ENCODE data around the gene METTL16.
"Not testable (repeated sequence)": the region's sequence is repeated elsewhere in the genome, so short reads cannot be mapped to it uniquely, and the experiment has no call there.

METTL16 gene

DNA sequence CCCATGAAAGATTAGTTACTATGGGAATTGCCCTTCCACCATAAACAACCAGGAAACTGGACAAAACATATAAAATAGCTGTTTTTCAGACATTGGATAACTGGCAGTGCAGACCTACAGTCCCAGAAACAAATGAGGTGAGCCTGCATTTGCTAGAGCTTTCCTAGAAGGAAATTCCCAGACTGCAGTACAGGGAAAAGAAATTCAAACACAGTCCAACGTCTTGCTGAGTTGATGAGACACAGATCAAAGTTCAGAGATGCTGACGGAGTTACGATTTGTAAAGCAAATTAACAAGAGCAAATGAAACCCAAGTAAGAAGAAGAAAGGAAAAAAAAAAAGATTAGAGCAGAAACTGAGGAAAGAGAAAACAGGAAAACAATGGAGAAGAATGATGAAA is 69.5 kb downstream of the METTL16 start:
- no peak overlapping the region for H3K4me3 ChIP-seq (ENCODE audit: low read length)
- TF ChIP-seq, protein P1, sequence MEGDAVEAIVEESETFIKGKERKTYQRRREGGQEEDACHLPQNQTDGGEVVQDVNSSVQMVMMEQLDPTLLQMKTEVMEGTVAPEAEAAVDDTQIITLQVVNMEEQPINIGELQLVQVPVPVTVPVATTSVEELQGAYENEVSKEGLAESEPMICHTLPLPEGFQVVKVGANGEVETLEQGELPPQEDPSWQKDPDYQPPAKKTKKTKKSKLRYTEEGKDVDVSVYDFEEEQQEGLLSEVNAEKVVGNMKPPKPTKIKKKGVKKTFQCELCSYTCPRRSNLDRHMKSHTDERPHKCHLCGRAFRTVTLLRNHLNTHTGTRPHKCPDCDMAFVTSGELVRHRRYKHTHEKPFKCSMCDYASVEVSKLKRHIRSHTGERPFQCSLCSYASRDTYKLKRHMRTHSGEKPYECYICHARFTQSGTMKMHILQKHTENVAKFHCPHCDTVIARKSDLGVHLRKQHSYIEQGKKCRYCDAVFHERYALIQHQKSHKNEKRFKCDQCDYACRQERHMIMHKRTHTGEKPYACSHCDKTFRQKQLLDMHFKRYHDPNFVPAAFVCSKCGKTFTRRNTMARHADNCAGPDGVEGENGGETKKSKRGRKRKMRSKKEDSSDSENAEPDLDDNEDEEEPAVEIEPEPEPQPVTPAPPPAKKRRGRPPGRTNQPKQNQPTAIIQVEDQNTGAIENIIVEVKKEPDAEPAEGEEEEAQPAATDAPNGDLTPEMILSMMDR (conservative IDR thresholded peaks at IDR 0.05; ENCODE audit: low read depth, low read length): no peak
- no peak for DNase-seq (ENCODE audit: low read depth)

DNA sequence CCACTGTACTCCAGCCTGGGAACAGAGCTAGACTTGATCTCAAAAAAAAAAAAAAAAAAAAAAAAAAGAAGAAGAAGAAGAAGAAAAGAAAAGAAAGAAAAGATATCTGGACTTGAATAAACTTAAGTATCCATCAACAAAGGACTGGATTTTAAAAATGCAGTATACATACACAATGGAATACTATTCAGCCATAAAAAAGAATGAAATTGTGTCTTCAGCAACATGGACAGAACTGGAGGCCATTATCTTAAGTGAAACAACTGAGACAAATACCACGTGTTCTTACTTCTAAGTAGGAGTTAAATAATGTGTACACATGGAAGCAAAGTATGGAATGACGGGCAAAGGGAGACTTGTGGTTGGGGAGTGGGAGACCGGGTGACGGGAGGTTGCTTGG is 70.8 kb downstream of the METTL16 start:
- TF ChIP-seq, protein P1 (conservative IDR thresholded peaks at IDR 0.05; ENCODE audit: low read depth, low read length): no peak
- DNase-seq (ENCODE audit: low read depth): no peak
- no peak overlapping the region for H3K4me3 ChIP-seq (ENCODE audit: low read length)

DNA sequence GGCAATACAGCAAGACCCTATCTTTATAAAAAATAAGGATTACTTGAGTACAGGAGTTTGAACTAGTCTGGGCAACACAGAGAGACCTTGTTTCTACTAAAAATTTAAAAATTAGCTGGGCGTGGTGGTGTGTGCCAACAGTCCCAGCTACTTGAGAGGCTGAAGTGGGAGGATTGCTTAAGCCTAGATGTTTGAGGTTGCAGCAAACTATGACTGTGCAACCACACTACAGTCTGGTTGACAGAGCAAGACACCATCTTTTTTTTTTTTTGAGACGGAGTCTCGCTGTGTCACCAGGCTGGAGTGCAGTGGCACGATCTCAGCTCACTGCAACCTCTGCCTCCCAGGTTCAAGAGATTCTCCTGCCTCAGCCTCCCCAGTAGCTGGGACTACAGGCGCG is 71.7 kb downstream of the METTL16 start:
- not testable (repeated sequence) for DNase-seq (ENCODE audit: low read depth); H3K4me3 ChIP-seq (ENCODE audit: low read length)

DNA sequence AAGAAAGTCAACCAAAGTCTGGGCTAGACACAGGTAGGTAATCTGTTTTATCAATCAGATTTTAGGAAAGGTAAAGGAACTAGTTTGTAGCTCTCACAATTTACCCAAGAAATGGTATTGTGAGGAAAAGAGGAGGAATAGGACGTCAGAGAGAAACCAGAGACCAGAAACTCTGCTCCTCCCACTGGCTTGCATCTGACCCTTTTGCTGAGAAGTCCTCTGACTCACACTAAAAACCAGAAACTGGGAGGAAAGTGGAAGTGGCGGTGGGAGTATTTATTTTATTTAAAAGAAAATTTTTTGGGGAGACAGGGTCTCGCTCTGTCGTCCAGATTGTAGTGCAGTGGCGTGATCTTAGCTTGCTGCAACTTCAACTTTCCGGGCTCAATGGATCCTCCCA is 72.9 kb downstream of the METTL16 start:
- no peak for DNase-seq (ENCODE audit: low read depth)
- TF ChIP-seq, protein P1 (conservative IDR thresholded peaks at IDR 0.05; ENCODE audit: low read depth, low read length): no peak
- H3K4me3 ChIP-seq (ENCODE audit: low read length): no peak overlapping the region

DNA sequence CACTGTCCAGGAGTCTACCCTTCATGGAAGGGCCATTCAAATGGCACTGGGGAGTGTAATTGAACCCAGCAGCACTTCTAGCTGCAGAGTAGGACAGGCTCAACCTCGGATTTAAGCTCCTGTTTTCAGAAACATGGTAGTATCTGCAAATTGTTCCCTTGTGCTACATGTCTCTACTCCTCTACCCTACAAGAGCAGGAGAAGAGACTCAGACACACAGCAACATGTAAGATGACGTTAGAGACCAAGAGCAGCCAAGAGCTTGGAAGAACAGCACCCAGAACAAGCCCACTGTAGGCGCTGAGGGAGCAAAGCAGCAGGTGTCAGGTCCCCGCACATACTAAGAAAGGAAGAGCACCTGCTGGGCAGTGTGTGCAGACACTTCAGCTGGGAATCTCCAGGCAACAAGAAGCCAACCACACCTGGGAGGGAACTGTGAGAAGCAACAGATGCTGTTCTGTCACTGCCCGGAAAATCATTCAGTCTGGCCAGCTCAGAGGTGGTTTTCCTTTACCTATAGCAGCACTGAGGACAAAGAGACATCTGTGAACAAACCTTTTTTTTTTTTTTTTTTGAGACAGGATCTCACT is 75.3 kb downstream of the METTL16 start:
- no peak for DNase-seq (ENCODE audit: low read depth)
- TF ChIP-seq, protein P1 (conservative IDR thresholded peaks at IDR 0.05; ENCODE audit: low read depth, low read length): no peak
- H3K4me3 ChIP-seq (ENCODE audit: low read length): no peak overlapping the region

DNA sequence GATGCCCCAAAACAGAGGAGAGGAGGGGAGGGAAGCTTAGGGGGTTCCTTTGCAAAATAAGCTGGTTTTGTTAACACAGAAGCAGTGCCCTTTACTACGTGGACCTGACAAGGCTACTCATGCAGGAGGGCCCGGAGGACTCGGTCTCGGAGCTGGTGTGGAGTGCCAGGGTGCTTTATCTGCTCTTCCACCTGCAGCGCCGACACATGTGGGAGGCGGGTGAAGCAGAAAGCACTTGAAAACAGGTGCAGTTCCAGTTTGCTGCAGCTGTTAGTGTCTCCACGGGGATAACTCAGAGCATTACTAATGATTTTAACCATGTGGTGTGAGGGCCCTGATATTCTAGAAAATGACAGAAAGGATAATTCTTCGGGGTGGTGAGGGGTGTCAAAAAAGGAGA is 75.8 kb downstream of the METTL16 start:
- TF ChIP-seq, protein P1 (conservative IDR thresholded peaks at IDR 0.05; ENCODE audit: low read depth, low read length): no peak
- no peak overlapping the region for H3K4me3 ChIP-seq (ENCODE audit: low read length)
- no peak for DNase-seq (ENCODE audit: low read depth)

DNA sequence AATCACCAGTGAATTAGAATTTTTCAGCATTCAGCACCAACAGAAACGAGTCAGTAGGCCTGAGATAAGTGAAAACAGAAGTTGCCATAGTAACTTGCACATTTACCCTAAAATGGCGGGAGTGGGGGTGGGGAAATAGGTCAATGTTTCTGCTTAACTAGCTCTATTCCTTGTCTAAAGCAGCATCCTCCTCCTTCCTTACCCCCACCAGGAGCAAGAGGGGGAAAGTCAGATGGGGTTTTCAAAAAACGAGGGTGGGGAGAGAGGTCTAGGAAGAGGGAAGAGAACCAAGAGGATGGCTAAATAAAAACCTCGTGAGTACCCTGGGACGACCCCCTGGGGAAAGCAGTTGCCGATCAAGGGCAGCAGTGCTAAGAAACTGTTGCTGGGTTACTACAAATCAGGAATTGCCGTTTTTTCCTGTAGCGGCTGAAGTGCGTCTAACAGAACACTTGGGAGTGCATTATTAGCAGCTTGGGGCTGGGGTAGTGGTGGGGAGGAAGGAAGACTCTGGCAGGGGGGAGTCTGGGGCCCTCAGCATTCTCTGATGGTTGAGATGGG is 76.4 kb downstream of the METTL16 start:
- TF ChIP-seq, protein P1 (conservative IDR thresholded peaks at IDR 0.05; ENCODE audit: low read depth, low read length): no peak
- DNase-seq (ENCODE audit: low read depth): no peak
- no peak overlapping the region for H3K4me3 ChIP-seq (ENCODE audit: low read length)

Data from retinal pigment epithelial cell (primary cell).